ENCODE data around the gene BCAS3.

- TF ChIP-seq ZBTB7A (IDR thresholded peaks at IDR 0.05; ENCODE audit: low read depth) (no peak), EP300 (IDR thresholded peaks at IDR 0.05; ENCODE audit: borderline replicate concordance) (no peak)
Measured at GRCh38 chr17:61368049-61368831, 690.6 kb downstream of the BCAS3 start.

All from Ishikawa (cell line).